GM12878 (cell line): Measurements from ENCODE around the gene DPYSL4. TPM values are rescaled to one million over a fixed set of nuclear protein-coding genes. Genes with fewer than 3 reads are reported as not detected.

ENCODE experiments used
- CHD2 ChIP-seq: IDR thresholded peaks from 2 replicates; pipeline ENCODE4 v1.6.1; 2011; ENCODE audit warnings: low read depth, low read length, improper control_type of control experiment, borderline replicate concordance
- IKZF1 ChIP-seq: fragments of 450-650 bp; conservative IDR thresholded peaks from 2 replicates; pipeline ENCODE4 v1.6.1; 2017; ENCODE audit warnings: antibody characterized with exemption, mild to moderate bottlenecking
- RCOR1 ChIP-seq: conservative IDR thresholded peaks from 2 replicates; pipeline ENCODE4 v1.6.1; 2012; ENCODE audit warnings: low read depth, low read length, improper control_type of control experiment
- YY1 ChIP-seq: IDR thresholded peaks from 2 replicates; pipeline ENCODE4 v1.6.1; 2011; ENCODE audit warnings: low read depth, mild to moderate bottlenecking, low read length
- polyA plus RNA-seq, 11 experiments: library from polyadenylated mRNA; depleted of rRNA in 4 of 11; unstranded in 6 of 11; stranded (reverse) in 5 of 11; fragments of >200 nt; fragmentation: Nextera tagmentation in 4 of 11; fragmentation: Illumina TruSeq in 1 of 11; extraction: Ambion mirVana in 4 of 11; extraction: Trizol in 1 of 11; gene quantifications; 1 replicate in 1 of 11; 2 replicates in 10 of 11; pipeline versions ENCODE4 v1.2.1 to v1.2.3, GENCODE V29; 2011 to 2016; ENCODE audit warnings: inconsistent platforms in 2 of 11, missing spikeins in 2 of 11, low read depth in 1 of 11
- total RNA-seq, 4 experiments: library from RNA; depleted of rRNA in 3 of 4; stranded (reverse); fragments of >200 nt in 3 of 4; fragmentation: Illumina TruSeq in 1 of 4; extraction: Trizol in 1 of 4; gene quantifications; 2 replicates each; pipeline versions ENCODE4 v1.2.1 to v1.2.3, GENCODE V29; 2013 to 2021
- TF ChIP-seq, protein P1 (sequence below): fragments of 450-650 bp; formaldehyde crosslinking; IDR thresholded peaks from 2 replicates; pipeline ENCODE4 v1.5.0; 2022; ENCODE audit warnings: mild to moderate bottlenecking, missing genetic modification characterization
- TF ChIP-seq, protein P2 (sequence below): IDR thresholded peaks from 2 replicates; pipeline ENCODE4 v1.6.1; 2011; ENCODE audit warnings: borderline replicate concordance, low read depth, mild to moderate bottlenecking, moderate library complexity, low read length; ENCODE audit not compliant: insufficient read depth, poor library complexity, severe bottlenecking

Gene DPYSL4
- total and polyA plus RNA-seq, 10 of the 15 experiments (the other 5 are each of a cell fraction or from before 2014, with no cell fraction given), result 0.10 to 0.21 TPM; not detected in 8

DNA sequence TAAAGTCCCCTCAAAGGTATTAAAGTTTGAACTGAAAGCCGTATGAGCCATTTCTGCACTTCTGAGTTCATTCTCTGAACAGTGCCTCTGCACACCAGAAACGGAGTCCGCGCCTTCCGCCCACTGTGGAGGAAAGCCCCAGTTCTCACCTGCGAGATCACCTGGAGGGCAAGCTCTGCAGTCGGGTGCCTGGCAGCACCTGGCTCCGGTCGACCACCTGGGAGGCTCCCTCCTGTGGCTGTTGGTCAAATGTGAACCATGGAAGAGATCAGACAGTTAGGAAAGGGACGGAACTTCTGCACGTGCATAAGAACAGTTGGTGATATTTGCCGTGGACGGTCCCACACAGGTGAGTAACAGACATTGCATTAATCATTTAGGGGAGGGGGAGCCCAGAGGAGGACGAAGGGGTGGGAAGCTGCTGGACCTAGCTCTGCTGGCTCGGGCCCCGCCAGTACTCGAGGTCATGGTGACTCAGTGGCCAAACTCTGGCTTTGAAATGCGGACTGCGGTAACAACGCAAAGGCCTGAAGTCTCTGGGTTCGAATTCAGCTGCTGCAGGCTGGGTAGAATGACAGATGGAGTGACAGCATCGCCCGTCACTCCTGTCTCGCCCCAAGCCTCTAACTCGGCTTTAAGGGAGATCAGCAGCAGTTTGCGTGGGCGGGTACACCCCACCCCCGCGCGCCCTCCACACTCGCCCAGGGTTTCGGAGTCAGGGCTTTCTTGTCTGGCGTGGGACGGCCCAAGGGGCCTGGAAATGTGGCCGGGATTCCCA, 1.7 kb upstream of the DPYSL4 start (continued):
- TF ChIP-seq, protein P1, sequence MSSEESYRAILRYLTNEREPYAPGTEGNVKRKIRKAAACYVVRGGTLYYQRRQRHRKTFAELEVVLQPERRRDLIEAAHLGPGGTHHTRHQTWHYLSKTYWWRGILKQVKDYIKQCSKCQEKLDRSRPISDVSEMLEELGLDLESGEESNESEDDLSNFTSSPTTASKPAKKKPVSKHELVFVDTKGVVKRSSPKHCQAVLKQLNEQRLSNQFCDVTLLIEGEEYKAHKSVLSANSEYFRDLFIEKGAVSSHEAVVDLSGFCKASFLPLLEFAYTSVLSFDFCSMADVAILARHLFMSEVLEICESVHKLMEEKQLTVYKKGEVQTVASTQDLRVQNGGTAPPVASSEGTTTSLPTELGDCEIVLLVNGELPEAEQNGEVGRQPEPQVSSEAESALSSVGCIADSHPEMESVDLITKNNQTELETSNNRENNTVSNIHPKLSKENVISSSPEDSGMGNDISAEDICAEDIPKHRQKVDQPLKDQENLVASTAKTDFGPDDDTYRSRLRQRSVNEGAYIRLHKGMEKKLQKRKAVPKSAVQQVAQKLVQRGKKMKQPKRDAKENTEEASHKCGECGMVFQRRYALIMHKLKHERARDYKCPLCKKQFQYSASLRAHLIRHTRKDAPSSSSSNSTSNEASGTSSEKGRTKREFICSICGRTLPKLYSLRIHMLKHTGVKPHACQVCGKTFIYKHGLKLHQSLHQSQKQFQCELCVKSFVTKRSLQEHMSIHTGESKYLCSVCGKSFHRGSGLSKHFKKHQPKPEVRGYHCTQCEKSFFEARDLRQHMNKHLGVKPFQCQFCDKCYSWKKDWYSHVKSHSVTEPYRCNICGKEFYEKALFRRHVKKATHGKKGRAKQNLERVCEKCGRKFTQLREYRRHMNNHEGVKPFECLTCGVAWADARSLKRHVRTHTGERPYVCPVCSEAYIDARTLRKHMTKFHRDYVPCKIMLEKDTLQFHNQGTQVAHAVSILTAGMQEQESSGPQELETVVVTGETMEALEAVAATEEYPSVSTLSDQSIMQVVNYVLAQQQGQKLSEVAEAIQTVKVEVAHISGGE, result no peak
- TF ChIP-seq CHD2, result no peak
- TF ChIP-seq IKZF1, result no peak
- no peak for TF ChIP-seq YY1
- TF ChIP-seq RCOR1, result no peak
- TF ChIP-seq, protein P2, sequence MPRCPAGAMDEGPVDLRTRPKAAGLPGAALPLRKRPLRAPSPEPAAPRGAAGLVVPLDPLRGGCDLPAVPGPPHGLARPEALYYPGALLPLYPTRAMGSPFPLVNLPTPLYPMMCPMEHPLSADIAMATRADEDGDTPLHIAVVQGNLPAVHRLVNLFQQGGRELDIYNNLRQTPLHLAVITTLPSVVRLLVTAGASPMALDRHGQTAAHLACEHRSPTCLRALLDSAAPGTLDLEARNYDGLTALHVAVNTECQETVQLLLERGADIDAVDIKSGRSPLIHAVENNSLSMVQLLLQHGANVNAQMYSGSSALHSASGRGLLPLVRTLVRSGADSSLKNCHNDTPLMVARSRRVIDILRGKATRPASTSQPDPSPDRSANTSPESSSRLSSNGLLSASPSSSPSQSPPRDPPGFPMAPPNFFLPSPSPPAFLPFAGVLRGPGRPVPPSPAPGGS, result no peak
